SK-N-DZ (cell line): ENCODE data around the gene ZNF397.

ENCODE experiments used
- DNase-seq: peaks from one replicate; pipeline ENCODE4 v3.0.0-alpha.2; 2015; ENCODE audit warnings: low spot score

Gene ZNF397

DNA sequence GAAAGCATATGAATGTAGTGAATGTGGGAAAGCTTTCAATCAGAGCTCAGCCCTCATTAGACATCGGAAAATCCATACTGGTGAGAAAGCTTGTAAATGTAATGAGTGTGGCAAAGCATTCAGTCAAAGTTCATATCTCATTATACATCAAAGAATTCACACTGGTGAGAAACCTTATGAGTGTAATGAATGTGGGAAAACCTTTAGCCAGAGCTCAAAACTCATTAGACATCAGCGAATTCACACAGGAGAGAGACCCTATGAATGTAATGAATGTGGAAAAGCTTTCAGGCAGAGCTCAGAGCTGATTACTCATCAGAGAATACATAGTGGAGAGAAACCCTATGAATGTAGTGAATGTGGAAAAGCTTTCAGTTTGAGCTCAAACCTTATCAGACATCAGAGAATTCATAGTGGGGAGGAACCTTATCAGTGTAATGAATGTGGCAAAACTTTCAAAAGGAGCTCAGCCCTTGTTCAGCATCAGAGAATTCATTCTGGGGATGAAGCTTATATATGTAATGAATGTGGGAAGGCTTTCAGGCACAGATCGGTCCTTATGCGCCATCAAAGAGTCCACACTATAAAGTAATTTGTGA is 5.0 kb downstream of the ZNF397 start:
- no peak for DNase-seq

- no peak for DNase-seq
Measured at GRCh38 chr18:35246831-35247230, 6.0 kb downstream of the ZNF397 start.

GRCh38 chr18:35247412-35248249 is 6.8 kb downstream of the ZNF397 start:
- DNase-seq = no peak

- DNase-seq = no peak
Measured at GRCh38 chr18:35248429-35248828, 7.6 kb downstream of the ZNF397 start.

DNA sequence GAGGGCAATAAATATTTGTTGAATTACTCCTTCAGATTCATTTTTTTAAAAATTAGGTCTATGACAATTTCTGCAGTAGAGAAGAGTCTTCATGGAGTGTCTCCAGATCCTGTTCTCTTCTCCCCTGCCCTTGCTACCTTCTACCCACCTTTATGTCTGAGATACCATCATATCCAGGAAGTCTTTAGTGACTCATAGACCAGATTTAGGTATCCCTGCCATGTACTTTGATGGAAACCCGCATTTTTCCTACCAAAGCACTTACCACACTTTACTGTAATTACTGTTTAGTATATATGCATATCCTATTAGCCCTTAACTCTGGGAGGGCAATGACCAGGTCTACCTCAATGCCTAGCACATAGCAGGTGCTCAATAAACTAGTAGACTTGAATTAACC is 11.6 kb downstream of the ZNF397 start:
- no peak for DNase-seq

DNA sequence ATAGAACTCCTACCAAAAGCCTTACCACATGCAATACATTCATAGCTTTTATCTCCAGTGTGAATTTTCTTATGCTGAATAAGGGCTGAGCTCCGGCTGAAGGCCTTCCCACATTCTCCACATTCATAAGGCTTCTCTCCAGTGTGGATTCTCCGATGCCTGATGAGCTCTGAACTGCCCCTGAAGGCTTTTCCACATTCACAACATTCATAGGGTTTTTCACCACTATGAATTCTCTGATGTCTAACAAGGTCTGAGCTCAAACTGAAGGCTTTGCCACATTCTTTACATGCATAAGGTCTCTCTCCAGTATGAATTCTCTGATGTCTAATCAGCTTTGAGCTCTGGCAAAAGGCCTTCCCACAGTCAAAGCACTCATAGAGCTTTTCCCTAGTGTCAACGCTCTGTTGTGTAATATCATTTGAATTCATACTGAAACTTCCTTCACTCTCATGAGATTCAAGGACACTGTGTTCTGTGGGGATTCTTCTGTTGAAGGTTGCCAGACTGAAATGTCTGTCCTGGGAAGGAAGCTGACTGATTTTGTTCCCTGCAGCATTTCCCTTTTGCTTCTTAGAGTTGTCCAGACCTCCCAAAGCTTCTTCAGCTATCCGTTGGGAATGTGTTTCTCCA is 12.9 kb downstream of the ZNF397 start:
- no peak for DNase-seq

- no peak for DNase-seq
Measured at GRCh38 chr18:35256947-35257346, 16.1 kb downstream of the ZNF397 start.

- no peak for DNase-seq
Measured at GRCh38 chr18:35264409-35264808, 23.6 kb downstream of the ZNF397 start.

- DNase-seq = no peak
Measured at GRCh38 chr18:35267161-35267651, 26.4 kb downstream of the ZNF397 start.

DNA sequence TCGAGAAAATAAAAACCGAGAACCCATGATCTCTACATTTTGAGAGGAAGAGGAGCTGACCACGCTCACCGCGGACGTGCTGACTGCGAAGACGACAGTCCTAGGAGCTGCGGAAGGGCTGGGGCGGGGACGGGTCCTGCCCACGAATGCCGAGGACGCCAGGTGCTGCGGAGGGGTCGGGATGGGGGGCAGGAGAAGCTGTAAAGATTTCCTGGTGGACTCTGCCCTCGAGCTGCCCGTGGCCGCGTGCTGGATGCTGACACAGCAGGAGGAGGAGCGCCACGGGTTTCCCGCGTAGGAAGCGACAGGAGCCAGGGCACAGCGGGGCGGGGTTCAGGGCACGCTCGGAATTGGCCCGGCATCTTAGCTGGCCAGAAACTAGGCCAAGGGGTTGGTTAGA is 27.0 kb downstream of the ZNF397 start:
- DNase-seq = no peak

- no peak for DNase-seq
Measured at GRCh38 chr18:35268821-35269220, 28.0 kb downstream of the ZNF397 start.

GRCh38 chr18:35271656-35272055 is 30.8 kb downstream of the ZNF397 start:
- DNase-seq = no peak

DNA sequence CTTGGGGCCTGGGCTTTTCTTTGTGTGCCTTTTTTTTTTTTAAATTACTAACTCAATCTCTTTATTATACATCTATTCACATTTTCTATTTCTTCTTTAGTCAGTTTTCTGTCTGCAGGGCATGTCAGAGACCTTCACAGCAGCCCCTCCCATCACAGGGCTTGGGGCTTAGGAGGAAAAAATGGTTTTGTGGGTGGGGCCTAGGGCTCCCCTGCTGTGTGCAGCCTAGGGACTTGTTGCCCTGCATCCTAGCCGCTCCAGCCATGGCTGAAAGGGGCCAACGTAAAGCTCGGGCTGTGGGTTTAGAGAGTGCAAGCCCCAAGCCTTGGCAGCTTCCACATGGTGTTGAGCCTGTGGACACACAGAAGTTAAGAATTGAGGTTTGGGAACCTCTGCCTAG is 35.4 kb downstream of the ZNF397 start:
- DNase-seq = no peak

GRCh38 chr18:35277633-35278032 is 36.8 kb downstream of the ZNF397 start:
- DNase-seq = no peak

- no peak for DNase-seq
Measured at GRCh38 chr18:35278085-35278484, 37.3 kb downstream of the ZNF397 start.

DNA sequence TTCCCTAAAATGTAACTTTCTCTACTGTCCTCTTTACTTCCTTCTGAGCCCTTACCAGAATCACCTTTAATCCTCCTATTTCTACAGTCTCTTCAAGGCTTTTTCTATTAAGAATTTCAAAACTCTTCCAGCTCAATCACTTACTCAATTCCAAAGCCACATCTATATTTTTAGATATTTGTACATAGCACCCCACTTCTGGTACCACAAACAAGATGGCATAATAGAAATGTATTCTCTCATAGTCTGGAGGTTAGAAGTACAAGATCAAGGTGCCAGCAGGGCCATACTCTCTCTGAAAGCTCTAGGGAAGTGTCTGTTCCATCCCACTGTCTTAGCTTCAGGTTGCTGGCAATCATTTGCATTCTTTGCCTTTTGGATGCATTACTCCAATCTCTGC is 38.1 kb downstream of the ZNF397 start:
- DNase-seq = no peak

DNA sequence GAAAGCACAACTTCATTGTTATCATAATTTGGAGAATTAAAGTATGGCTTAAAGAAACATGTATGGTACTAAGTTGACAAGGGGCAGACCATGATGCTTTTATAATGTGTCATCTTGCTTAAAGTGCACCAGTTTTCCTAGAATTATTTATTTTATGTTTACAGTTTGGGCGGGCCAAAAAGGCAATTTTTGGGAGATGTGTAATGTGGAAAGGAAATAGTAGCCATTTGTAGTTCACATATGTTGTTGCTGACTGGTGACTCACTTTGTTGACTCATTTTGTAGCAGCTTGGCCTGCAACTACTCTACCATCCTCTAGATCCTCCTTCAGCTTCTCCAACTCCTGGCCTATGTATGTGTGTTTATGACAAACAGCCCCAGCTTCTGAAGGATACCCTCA is 41.5 kb downstream of the ZNF397 start:
- DNase-seq = no peak

DNA sequence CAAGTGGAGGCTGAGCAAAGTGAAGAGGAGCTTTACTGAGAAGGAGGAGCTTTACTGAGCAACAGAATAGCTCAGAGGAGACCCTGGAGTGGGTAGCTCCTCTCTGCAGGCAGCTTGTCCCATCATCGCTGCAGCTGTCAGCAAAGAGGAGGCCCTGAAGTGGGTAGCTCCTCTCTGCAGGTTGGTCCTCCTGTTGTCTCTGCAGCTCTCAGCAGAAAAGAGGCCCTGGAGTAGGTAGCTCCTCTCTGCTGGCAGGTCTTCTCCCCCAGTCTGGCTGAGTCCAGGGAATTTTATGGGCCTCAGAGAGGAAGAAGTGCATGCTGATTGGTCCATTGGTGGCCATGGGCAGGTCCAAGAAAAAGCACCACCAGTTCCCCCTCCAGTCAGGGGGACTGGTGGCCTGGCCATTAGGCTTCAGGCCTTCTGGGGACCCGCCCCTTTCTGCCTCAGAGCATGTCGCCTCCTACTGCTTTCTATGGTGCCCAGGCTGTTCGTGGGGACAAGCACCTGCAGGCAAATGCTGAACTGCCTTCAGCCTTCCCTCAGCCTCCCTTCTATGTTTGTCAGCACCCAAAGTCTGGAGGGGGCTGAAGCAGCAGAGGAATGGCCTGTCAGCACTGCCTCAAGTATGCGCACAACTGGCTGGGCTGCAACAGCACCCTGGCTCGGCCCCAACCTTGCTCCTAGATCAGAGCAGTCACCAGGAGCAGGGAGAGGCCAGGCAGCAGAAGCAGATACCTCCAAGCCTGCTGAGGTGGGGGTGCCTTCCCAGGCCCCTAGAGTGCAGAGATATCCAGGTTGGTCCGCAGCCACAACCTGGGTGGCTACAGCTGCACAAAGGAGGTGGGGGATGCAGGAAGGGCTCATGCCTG is 43.3 kb downstream of the ZNF397 start:
- DNase-seq = no peak

DNA sequence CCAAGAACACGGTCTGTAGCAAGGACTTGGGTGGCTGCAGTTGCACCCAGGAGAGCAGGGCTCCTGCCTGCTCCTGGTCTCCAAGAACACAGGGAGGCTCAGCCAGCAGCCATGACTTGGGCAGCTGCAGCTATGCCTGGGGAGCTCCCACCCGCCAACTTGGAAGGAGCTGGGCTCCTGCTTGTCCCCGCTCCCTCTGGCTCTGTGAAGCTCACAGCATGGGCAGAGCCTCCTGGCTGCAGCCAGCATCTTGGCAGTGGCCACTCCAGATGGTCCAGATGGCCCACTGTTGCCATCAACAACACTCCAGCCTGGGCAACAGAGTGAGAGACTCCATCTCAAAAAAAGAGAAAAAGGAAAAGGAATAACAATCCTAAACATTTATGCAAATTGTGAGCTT is 44.0 kb downstream of the ZNF397 start:
- DNase-seq = no peak

DNA sequence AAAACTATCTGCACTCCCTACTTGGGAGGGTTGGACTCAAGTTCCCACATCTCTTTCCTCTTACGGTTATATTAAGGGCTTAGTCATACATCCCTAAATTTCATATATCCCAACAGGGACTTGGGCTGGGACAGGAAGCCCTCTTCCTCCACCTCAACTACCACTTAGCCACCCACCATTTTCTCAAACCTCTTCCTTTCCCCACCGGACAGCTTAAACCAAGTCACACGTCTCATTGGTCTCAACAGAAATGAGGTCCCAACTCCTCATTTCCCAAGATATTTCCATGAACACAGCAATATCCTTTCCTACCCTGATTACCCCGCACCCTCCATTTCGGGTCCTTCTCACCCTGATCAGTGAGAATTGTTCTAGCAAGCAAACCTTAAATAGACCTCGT is 48.5 kb downstream of the ZNF397 start:
- peak; percentile 6 for DNase-seq

DNA sequence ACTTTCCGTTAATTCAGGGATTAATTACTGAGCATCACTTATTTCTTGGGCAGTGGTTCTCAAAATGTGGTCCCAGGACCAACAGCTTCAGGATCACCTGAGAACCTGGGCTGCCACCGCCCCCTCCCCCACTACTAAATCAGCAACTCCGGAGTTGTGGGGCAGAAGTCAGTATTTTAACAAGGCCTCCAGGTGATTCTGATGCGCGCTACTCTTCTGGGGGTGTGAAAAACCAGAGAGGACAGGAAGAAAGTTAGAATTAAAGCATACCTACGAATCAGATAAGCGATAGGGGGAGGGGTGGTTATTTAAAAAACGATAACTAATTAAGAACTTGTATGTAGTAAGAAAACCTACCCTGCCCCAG is 48.9 kb downstream of the ZNF397 start:
- DNase-seq = no peak
